ENCODE results near the gene KRT39. TPM values are rescaled to one million over a fixed set of nuclear protein-coding genes. Genes with fewer than 3 reads are reported as not detected.

The KRT39 gene
- polyA plus RNA-seq, 1 donor (not counting 4 experiments of a cell fraction or from before 2014, with no cell fraction given) = not detected

DNA sequence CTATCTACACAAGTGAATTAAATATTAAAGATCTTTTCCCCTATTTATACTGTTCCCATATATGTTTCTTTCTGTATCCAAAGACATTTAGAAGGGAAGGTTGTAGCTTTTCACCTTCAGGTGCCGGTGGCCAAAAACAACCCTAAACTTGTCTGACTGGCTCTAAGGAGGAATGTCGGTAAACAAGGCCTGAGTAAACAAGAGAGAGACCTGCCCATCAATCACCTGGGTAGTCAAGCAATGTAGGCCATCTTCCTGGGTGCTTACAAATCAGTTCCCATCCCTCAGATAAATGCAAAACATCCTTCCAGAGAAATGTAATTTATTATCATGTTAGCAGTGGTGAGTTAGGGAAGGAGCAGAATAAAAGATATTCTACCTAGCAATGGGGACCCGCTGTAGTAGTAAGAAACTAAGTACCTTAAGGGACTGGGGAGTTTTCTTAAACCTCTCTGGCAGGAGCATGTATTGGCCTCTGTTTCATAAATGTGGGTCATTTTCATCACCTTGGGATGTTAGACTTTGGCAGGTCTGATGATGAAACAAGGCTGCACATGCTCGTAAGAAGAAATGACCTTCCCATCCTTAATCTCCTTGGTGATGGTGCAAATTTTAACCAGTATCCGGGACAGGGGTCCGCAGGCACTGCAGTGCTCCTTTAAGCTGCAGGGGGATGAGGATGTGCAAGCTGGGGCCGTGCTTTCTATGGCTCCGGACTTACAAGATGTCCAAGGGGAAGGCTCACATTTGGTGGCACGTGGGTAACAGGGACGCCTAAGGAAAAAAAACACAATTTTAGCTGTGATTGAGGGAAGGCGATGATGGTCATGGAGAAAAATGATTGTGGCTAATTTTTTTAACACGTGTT is 8.4 kb downstream of the KRT39 start:
- H3K9ac ChIP-seq (ENCODE audit: control insufficient read depth, extremely low read depth, insufficient read depth, low read length) = no peak overlapping the region
- no peaks in the 10 kb centered on the region for H3K27me3 ChIP-seq (ENCODE audit: control insufficient read depth, extremely low read depth, insufficient read depth, low read length)
- no peaks in the 10 kb centered on the region for H3K79me2 ChIP-seq (ENCODE audit: control insufficient read depth, insufficient read depth, low read length)
- no peak for TF ChIP-seq CTCF (optimal IDR thresholded peaks at IDR 0.05 in 1 of 3, IDR thresholded peaks at IDR 0.05 in 1 of 3, conservative IDR thresholded peaks at IDR 0.05 in 1 of 3; ENCODE audit: extremely low read depth in 1 of 3, insufficient read depth in 2 of 3, low read length in 3 of 3)
- no peak for TF ChIP-seq EZH2 (IDR thresholded peaks at IDR 0.05; ENCODE audit: low read length)
- H4K20me1 ChIP-seq (ENCODE audit: control insufficient read depth, extremely low read depth, insufficient read depth, low read length) = no peaks in the 10 kb centered on the region
- peaks cover 55% of the 10 kb centered on the region for H3K4me1 ChIP-seq (ENCODE audit: control insufficient read depth, extremely low read depth, insufficient read depth, low read length)
- no peaks in the 10 kb centered on the region for H3K9me1 ChIP-seq (ENCODE audit: control insufficient read depth, extremely low read depth, insufficient read depth, low read length)
- H3K4me2 ChIP-seq (ENCODE audit: control insufficient read depth, extremely low read depth, insufficient read depth, low read depth, low read length) = peak overlapping the region; percentile 31
- no peak overlapping the region for H3K4me3 ChIP-seq (ENCODE audit: control insufficient read depth in 2 of 3, extremely low read depth in 1 of 3, insufficient read depth in 2 of 3, low read depth in 1 of 3, low read length in 3 of 3)
- peak overlapping the region; percentile 80 for H3K27ac ChIP-seq (ENCODE audit: control insufficient read depth, insufficient read depth, low read length)
- H2AFZ ChIP-seq (ENCODE audit: control insufficient read depth, low read length) = peak overlapping the region; percentile 48
- no peaks in the 10 kb centered on the region for H3K36me3 ChIP-seq (ENCODE audit: control insufficient read depth in 2 of 2, extremely low read depth in 1 of 2, insufficient read depth in 2 of 2, low read length in 2 of 2)
- no peaks in the 10 kb centered on the region for H3K9me3 ChIP-seq (ENCODE audit: control insufficient read depth, low read depth, low read length)
- dilution Hi-C loops (cut with MboI; ENCODE audit: extremely low pct_ligation_motif_present, low sequenced_read_pairs) = no loop called here
- FAIRE-seq (peak; percentile 78), DNase-seq (ENCODE audit: low read depth, low spot score) (no peak)

DNA sequence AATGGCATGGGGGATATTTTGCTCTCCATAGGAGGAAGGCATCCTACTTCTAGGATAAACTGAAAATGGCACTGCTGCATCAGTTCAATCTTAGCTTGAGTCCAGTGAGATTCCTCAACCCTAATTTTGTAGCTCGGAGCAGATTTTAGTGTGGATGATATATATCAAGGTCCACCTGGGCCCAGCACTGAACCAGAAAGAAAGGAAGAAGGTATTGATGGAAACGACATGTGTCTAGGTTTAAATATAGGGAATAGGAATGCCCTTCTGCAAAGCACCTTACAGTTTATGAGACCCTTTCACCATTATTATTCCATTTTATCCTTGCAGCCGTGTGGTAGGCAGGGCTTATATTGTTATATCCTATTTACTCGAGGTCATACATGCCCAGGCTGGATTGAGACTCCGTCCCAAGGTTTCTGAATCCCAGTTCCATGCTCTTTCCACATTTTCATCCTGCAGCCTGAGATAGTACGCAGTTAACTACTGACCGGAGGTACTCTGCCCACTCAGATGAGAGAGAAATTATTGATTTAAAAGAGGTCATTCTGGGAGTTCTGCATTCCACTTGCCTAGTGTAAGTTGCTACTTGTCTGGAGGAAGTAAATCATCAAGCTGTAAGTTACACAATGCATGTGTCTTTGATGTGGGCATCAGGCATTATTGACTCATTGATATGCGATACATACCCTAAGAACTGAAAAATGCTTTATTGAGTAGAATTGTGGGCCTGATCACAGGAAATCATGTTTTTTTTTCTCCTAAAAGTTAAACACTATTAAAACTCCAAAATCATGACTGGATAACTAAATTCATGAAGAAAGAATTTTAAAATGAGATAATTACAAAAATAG is 10.1 kb downstream of the KRT39 start:
- peak overlapping the region; percentile 80 for H3K27ac ChIP-seq (ENCODE audit: control insufficient read depth, insufficient read depth, low read length)
- dilution Hi-C loops (cut with MboI; ENCODE audit: extremely low pct_ligation_motif_present, low sequenced_read_pairs) = no loop called here
- no peak overlapping the region for H3K4me3 ChIP-seq (ENCODE audit: control insufficient read depth in 2 of 3, extremely low read depth in 1 of 3, insufficient read depth in 2 of 3, low read depth in 1 of 3, low read length in 3 of 3)
- TF ChIP-seq EZH2 (IDR thresholded peaks at IDR 0.05; ENCODE audit: low read length) = no peak
- TF ChIP-seq CTCF (optimal IDR thresholded peaks at IDR 0.05 in 1 of 3, IDR thresholded peaks at IDR 0.05 in 1 of 3, conservative IDR thresholded peaks at IDR 0.05 in 1 of 3; ENCODE audit: extremely low read depth in 1 of 3, insufficient read depth in 2 of 3, low read length in 3 of 3) = no peak
- H3K36me3 ChIP-seq (ENCODE audit: control insufficient read depth in 2 of 2, extremely low read depth in 1 of 2, insufficient read depth in 2 of 2, low read length in 2 of 2) = no peaks in the 10 kb centered on the region
- no peaks in the 10 kb centered on the region for H3K9me3 ChIP-seq (ENCODE audit: control insufficient read depth, low read depth, low read length)
- peak overlapping the region; percentile 30 for H3K9ac ChIP-seq (ENCODE audit: control insufficient read depth, extremely low read depth, insufficient read depth, low read length)
- FAIRE-seq (peak; percentile 98), DNase-seq (ENCODE audit: low read depth, low spot score) (peak; percentile 93)
- no peak overlapping the region for H2AFZ ChIP-seq (ENCODE audit: control insufficient read depth, low read length)
- no peaks in the 10 kb centered on the region for H3K27me3 ChIP-seq (ENCODE audit: control insufficient read depth, extremely low read depth, insufficient read depth, low read length)
- H3K4me1 ChIP-seq (ENCODE audit: control insufficient read depth, extremely low read depth, insufficient read depth, low read length) = peaks cover 66% of the 10 kb centered on the region
- no peaks in the 10 kb centered on the region for H4K20me1 ChIP-seq (ENCODE audit: control insufficient read depth, extremely low read depth, insufficient read depth, low read length)
- H3K79me2 ChIP-seq (ENCODE audit: control insufficient read depth, insufficient read depth, low read length) = no peaks in the 10 kb centered on the region
- H3K4me2 ChIP-seq (ENCODE audit: control insufficient read depth, extremely low read depth, insufficient read depth, low read depth, low read length) = peak overlapping the region; percentile 63
- no peaks in the 10 kb centered on the region for H3K9me1 ChIP-seq (ENCODE audit: control insufficient read depth, extremely low read depth, insufficient read depth, low read length)
